Subcutaneous adipose tissue (tissue), 4 donors: ENCODE measurements around the gene CNOT6. TPM values are rescaled to one million over a fixed set of nuclear protein-coding genes. Genes with fewer than 3 reads are reported as not detected.

Experiments
- total RNA-seq, 4 donors: library from RNA; depleted of rRNA; stranded (reverse); fragments of >200 nt; gene quantifications; one replicate each; pipeline ENCODE4 v1.1.0, GENCODE V29; 2016
- TF ChIP-seq, protein P1 (sequence below): fragments of 450-650 bp; IDR thresholded peaks from one replicate; pipeline ENCODE4 v1.5.1; 2016; ENCODE audit warnings: low read depth, mild to moderate bottlenecking, control low read depth, antibody characterized with exemption, moderate library complexity

The CNOT6 gene
- total RNA-seq, 4 donors from 2014 or later = 9.7 to 19.9 (median 11.0) TPM

DNA sequence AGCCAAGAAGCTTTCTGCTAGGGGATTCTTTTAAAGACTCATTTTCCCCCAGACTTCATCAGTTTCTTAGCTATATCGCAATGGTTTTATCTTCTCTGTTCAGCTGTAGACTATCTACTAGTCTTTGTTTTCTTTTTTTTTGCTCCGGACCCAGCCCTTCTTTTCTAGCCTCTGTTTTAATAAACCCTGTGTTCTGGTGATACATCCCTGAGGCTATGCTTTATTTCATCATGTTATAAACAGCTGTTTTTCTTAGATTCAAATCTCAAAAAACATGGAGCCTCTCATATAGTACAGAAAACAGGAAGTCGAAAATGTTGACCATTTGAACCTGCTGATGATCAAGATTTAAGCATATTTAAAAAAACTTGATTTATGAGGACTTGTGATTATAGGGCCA lies 59.4 kb downstream of the CNOT6 start:
- TF ChIP-seq, protein P1, sequence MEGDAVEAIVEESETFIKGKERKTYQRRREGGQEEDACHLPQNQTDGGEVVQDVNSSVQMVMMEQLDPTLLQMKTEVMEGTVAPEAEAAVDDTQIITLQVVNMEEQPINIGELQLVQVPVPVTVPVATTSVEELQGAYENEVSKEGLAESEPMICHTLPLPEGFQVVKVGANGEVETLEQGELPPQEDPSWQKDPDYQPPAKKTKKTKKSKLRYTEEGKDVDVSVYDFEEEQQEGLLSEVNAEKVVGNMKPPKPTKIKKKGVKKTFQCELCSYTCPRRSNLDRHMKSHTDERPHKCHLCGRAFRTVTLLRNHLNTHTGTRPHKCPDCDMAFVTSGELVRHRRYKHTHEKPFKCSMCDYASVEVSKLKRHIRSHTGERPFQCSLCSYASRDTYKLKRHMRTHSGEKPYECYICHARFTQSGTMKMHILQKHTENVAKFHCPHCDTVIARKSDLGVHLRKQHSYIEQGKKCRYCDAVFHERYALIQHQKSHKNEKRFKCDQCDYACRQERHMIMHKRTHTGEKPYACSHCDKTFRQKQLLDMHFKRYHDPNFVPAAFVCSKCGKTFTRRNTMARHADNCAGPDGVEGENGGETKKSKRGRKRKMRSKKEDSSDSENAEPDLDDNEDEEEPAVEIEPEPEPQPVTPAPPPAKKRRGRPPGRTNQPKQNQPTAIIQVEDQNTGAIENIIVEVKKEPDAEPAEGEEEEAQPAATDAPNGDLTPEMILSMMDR = no peak

DNA sequence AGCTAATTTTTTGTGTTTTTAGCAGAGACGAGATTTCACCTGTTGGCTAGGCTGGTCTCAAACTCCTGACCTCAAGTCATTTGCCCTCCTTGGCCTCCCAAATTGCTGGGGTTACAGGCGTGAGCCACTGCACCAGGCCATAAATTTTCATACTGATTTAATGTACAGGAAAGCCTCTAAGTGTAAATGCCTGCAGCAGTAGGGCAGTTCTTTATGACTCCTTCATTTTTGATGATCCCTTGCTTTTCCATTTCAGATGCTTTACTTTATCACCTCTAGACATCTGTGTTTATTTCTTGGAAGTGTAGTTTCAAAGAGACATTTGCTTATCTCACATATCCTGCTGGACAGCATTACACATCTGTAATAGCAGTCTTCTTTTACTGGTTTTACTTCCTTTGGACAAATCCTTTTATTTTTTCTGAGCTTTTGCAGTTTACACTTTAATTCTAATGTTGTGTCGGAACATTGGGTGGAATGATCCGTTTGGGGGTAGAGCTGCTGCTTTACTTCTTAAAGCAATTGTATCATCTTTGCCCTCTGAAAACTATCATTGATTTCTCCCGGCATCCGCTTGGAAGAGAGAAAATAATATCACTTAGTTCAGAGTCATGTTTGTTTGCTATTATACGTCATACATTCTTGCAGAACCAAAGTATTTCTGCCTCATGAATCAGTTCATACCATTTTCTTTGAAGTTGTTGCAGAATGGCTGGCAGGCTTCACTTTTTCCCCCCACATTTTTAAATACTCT lies 61.2 kb downstream of the CNOT6 start:
- TF ChIP-seq, protein P1 = no peak

GRCh38 chr5:180557217-180557809 lies 63.1 kb downstream of the CNOT6 start:
- TF ChIP-seq, protein P1 = no peak

DNA sequence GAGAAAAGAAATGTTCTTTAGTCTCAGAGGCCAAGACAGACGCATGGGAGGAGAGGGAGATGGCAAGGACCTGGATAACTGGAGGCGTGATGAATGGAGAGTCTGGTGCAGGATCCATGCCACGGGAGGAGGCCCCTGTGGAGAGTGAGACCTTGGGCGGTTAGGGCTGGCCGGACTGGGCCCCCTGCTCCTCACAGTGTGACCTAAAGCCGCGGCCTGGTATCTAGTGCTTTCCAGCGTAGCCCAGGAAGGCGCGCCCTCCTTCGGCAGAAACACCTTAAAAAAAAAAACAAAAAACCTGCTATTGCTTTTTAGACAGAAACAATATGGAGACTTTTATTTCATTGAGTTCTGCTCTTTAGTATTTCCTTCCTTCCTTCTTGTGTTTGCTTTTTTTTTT lies 64.1 kb downstream of the CNOT6 start:
- TF ChIP-seq, protein P1 = no peak

- TF ChIP-seq, protein P1 = no peak
Observed at GRCh38 chr5:180563994-180564393, 69.8 kb downstream of the CNOT6 start.

GRCh38 chr5:180568914-180569313 lies 74.7 kb downstream of the CNOT6 start:
- TF ChIP-seq, protein P1 = no peak

GRCh38 chr5:180575571-180575970 lies 81.4 kb downstream of the CNOT6 start:
- TF ChIP-seq, protein P1 = no peak
